HEK293 (cell line): Measurements from ENCODE around the gene DDC.

ENCODE experiments used
- CTCF ChIA-PET: fragments of 350-600 bp; formaldehyde crosslinking; extraction: SDS; loops from one replicate; lab custom pipeline; 2021; ENCODE audit warnings: antibody characterized with exemption; lab: Yijun Ruan, JAX
- POLR2A ChIA-PET: fragments of 300-600 bp; formaldehyde crosslinking; extraction: SDS; loops from one replicate; lab custom pipeline; 2020; ENCODE audit warnings: antibody characterized with exemption, inconsistent platforms; lab: Yijun Ruan, JAX
- H3K27ac ChIP-seq: fragments of 200-500 bp; sonication (Bioruptor generic); 2 replicates; pipeline ENCODE4 v1.5.1; 2014; ENCODE audit warnings: low read depth, low read length, control low read depth, inconsistent platforms; ENCODE audit errors: extremely low read depth
- H3K36me3 ChIP-seq, 2 experiments: fragments of 200-500 bp in 1 of 2; sonication (Bioruptor generic) in 1 of 2; 1 replicate in 1 of 2; 2 replicates in 1 of 2; pipeline ENCODE4 v1.5.1; 2014 to 2017; ENCODE audit warnings: inconsistent platforms in 2 of 2, low read length in 2 of 2; ENCODE audit not compliant: control insufficient read depth in 2 of 2, insufficient read depth in 1 of 2
- H3K4me1 ChIP-seq: fragments of 200-500 bp; sonication (Bioruptor generic); 2 replicates; pipeline ENCODE4 v1.5.1; 2014; ENCODE audit warnings: mild to moderate bottlenecking, low read length, inconsistent platforms; ENCODE audit not compliant: control insufficient read depth, insufficient read depth
- H3K4me3 ChIP-seq: 2 replicates; pipeline ENCODE4 v1.5.1; 2011; ENCODE audit warnings: low read depth, mild to moderate bottlenecking, control low read depth, low read length, moderate library complexity
- H3K9me3 ChIP-seq: fragments of 200-500 bp; sonication (Bioruptor generic); 2 replicates; pipeline ENCODE4 v1.5.1; 2014; ENCODE audit warnings: low read depth, low read length, inconsistent platforms; ENCODE audit not compliant: control insufficient read depth, insufficient read depth
- AEBP2 ChIP-seq: fragments of 450-650 bp; formaldehyde crosslinking; IDR thresholded peaks from 2 replicates; pipeline ENCODE4 v1.5.1; 2016; ENCODE audit warnings: missing biosample characterization, missing genetic modification characterization, borderline replicate concordance
- EGR2 ChIP-seq: fragments of 450-650 bp; formaldehyde crosslinking; IDR thresholded peaks from 2 replicates; pipeline ENCODE4 v1.5.1; 2016; ENCODE audit warnings: low read depth, missing biosample characterization, missing genetic modification characterization
- FEZF1 ChIP-seq: fragments of 450-650 bp; formaldehyde crosslinking; IDR thresholded peaks from 2 replicates; pipeline ENCODE4 v1.5.1; 2016; ENCODE audit warnings: missing biosample characterization, missing genetic modification characterization
- GFI1B ChIP-seq: fragments of 450-650 bp; formaldehyde crosslinking; IDR thresholded peaks from 2 replicates; pipeline ENCODE4 v1.5.1; 2016; ENCODE audit warnings: missing biosample characterization, missing genetic modification characterization
- KLF16 ChIP-seq: fragments of 450-650 bp; formaldehyde crosslinking; IDR thresholded peaks from 2 replicates; pipeline ENCODE4 v1.5.1; 2017; ENCODE audit warnings: missing biosample characterization, missing genetic modification characterization
- PRDM6 ChIP-seq: fragments of 450-650 bp; formaldehyde crosslinking; IDR thresholded peaks from 2 replicates; pipeline ENCODE4 v1.5.1; 2017; ENCODE audit warnings: missing biosample characterization, missing genetic modification characterization
- SCRT2 ChIP-seq: fragments of 450-650 bp; formaldehyde crosslinking; IDR thresholded peaks from 2 replicates; pipeline ENCODE4 v1.5.1; 2016; ENCODE audit warnings: missing biosample characterization, missing genetic modification characterization
- TRIM28 ChIP-seq: IDR thresholded peaks from 2 replicates; pipeline ENCODE4 v1.6.1; 2011; ENCODE audit warnings: low read length, control low read depth, borderline replicate concordance
- WT1 ChIP-seq: fragments of 450-650 bp; formaldehyde crosslinking; IDR thresholded peaks from 2 replicates; pipeline ENCODE4 v1.5.1; 2016; ENCODE audit warnings: missing biosample characterization, missing genetic modification characterization
- YY1 ChIP-seq: fragments of 450-650 bp; formaldehyde crosslinking; IDR thresholded peaks from 2 replicates; pipeline ENCODE4 v1.5.1; 2018; ENCODE audit warnings: missing biosample characterization, missing genetic modification characterization
- ZBTB26 ChIP-seq: fragments of 450-650 bp; formaldehyde crosslinking; optimal IDR thresholded peaks from 2 replicates; pipeline ENCODE3; 2016; ENCODE audit warnings: missing biosample characterization, mild to moderate bottlenecking, missing genetic modification characterization
- ZBTB48 ChIP-seq: fragments of 450-650 bp; formaldehyde crosslinking; IDR thresholded peaks from 2 replicates; pipeline ENCODE4 v1.5.1; 2016; ENCODE audit warnings: missing biosample characterization, missing genetic modification characterization
- ZFP37 ChIP-seq: fragments of 450-650 bp; formaldehyde crosslinking; IDR thresholded peaks from 2 replicates; pipeline ENCODE4 v1.5.1; 2016; ENCODE audit warnings: missing biosample characterization, missing genetic modification characterization
- ZNF114 ChIP-seq: fragments of 450-650 bp; formaldehyde crosslinking; IDR thresholded peaks from 2 replicates; pipeline ENCODE4 v1.5.0; 2017; ENCODE audit warnings: missing biosample characterization, missing genetic modification characterization
- ZNF132 ChIP-seq: fragments of 450-650 bp; formaldehyde crosslinking; IDR thresholded peaks from 2 replicates; pipeline ENCODE4 v1.5.1; 2017; ENCODE audit warnings: missing biosample characterization, missing genetic modification characterization, borderline replicate concordance
- ZNF211 ChIP-seq: fragments of 450-650 bp; formaldehyde crosslinking; IDR thresholded peaks from 2 replicates; pipeline ENCODE4 v1.5.1; 2016; ENCODE audit warnings: low read depth, missing biosample characterization, missing genetic modification characterization
- ZNF248 ChIP-seq: fragments of 450-650 bp; formaldehyde crosslinking; IDR thresholded peaks from 2 replicates; pipeline ENCODE4 v1.5.1; 2017; ENCODE audit warnings: missing biosample characterization, missing genetic modification characterization
- ZNF335 ChIP-seq: fragments of 450-650 bp; formaldehyde crosslinking; conservative IDR thresholded peaks from 2 replicates; pipeline ENCODE4 v1.5.1; 2016; ENCODE audit warnings: missing biosample characterization, missing genetic modification characterization
- ZNF366 ChIP-seq: fragments of 450-650 bp; formaldehyde crosslinking; conservative IDR thresholded peaks from 2 replicates; pipeline ENCODE4 v1.5.1; 2016; ENCODE audit warnings: missing biosample characterization, missing genetic modification characterization
- ZNF391 ChIP-seq: fragments of 450-650 bp; formaldehyde crosslinking; IDR thresholded peaks from 2 replicates; pipeline ENCODE4 v1.5.1; 2016; ENCODE audit warnings: low read depth, missing biosample characterization, missing genetic modification characterization, borderline replicate concordance
- ZNF404 ChIP-seq: fragments of 450-650 bp; formaldehyde crosslinking; IDR thresholded peaks from 2 replicates; pipeline ENCODE4 v1.5.1; 2017; ENCODE audit warnings: missing biosample characterization, missing genetic modification characterization
- ZNF501 ChIP-seq: fragments of 450-650 bp; formaldehyde crosslinking; IDR thresholded peaks from 2 replicates; pipeline ENCODE4 v1.5.1; 2016; ENCODE audit warnings: missing biosample characterization, missing genetic modification characterization
- ZNF513 ChIP-seq: fragments of 450-650 bp; IDR thresholded peaks from 2 replicates; pipeline ENCODE4 v1.5.1; 2018; ENCODE audit warnings: missing biosample characterization, missing genetic modification characterization
- ZNF560 ChIP-seq: fragments of 450-650 bp; formaldehyde crosslinking; IDR thresholded peaks from 2 replicates; pipeline ENCODE4 v1.5.1; 2017; ENCODE audit warnings: missing biosample characterization, missing genetic modification characterization, borderline replicate concordance
- ZNF660 ChIP-seq: fragments of 450-650 bp; IDR thresholded peaks from 2 replicates; pipeline ENCODE4 v1.5.1; 2018; ENCODE audit warnings: missing biosample characterization, mild to moderate bottlenecking, missing genetic modification characterization
- ZNF701 ChIP-seq: fragments of 450-650 bp; formaldehyde crosslinking; IDR thresholded peaks from 2 replicates; pipeline ENCODE4 v1.5.1; 2016; ENCODE audit warnings: missing biosample characterization, missing genetic modification characterization
- ZSCAN18 ChIP-seq: fragments of 450-650 bp; formaldehyde crosslinking; IDR thresholded peaks from 2 replicates; pipeline ENCODE4 v1.5.1; 2016; ENCODE audit warnings: missing biosample characterization, missing genetic modification characterization

Gene DDC

GRCh38 chr7:50446542-50446960, 118.7 kb downstream of the DDC start (continued):
- peak; percentile 63; the same call in 1 of the 2 replicates for TF ChIP-seq SCRT2 (tag by site-specific recombination)
- TF ChIP-seq ZNF391 (tag by site-specific recombination): no peak
- TF ChIP-seq AEBP2 (tag by site-specific recombination): no peak
- peak; percentile 74 for TF ChIP-seq ZNF366
- no peak for TF ChIP-seq KLF16 (tag by site-specific recombination)
- no peak for TF ChIP-seq ZNF132 (tag by site-specific recombination)
- 0 out of 2 replicates have a peak, but pooled peaks have one; percentile 18 for TF ChIP-seq FEZF1
- no peak for TF ChIP-seq ZNF248
- peak; percentile 49; the same call in 1 of the 2 replicates for TF ChIP-seq ZNF660 (tag by site-specific recombination)
- no peak for TF ChIP-seq WT1
- TF ChIP-seq PRDM6 (tag by site-specific recombination): peak; percentile 60

- peaks cover 6 to 30% of the 10 kb centered on the region in 2 experiments for H3K36me3 ChIP-seq
- no peak overlapping the region for H3K27ac ChIP-seq
- H3K4me1 ChIP-seq: no peaks in the 10 kb centered on the region
- no peak overlapping the region for H3K4me3 ChIP-seq
- no peaks in the 10 kb centered on the region for H3K9me3 ChIP-seq
- CTCF ChIA-PET: interaction anchor here (1.0 to 1.6 kb wide), 2 partner anchors 11 to 17 kb away, joined by 3 to 5 read pairs; no protein-coding TSS in a partner anchor
- TF ChIP-seq ZNF335 (tag by site-specific recombination) (peak; percentile 27; the same call in 1 of the 2 replicates), ZNF114 (tag by site-specific recombination) (no peak), ZFP37 (tag by site-specific recombination) (no peak), YY1 (tag by site-specific recombination) (no peak)
- TF ChIP-seq, all 188 proteins: peak for 1
- POLR2A ChIA-PET: no interaction called here
Measured at GRCh38 chr7:50436133-50436806, 128.9 kb downstream of the DDC start.

- H3K4me1 ChIP-seq: no peaks in the 10 kb centered on the region
- no peaks in the 10 kb centered on the region for H3K9me3 ChIP-seq
- no peak overlapping the region for H3K27ac ChIP-seq
- ChIA-PET CTCF (interaction anchor here (2.0 to 2.3 kb wide), 2 partner anchors 14 to 227 kb away, joined by 4 to 10 read pairs; no protein-coding TSS in a partner anchor), POLR2A (no interaction called here)
- no peak overlapping the region for H3K4me3 ChIP-seq
- H3K36me3 ChIP-seq: no peaks in the 10 kb centered on the region; a peak in 1 of 3 replicates
- TF ChIP-seq GFI1B (tag by site-specific recombination): no peak
- TF ChIP-seq TRIM28: no peak
- TF ChIP-seq EGR2 (tag by site-specific recombination): no peak
- TF ChIP-seq ZNF560 (tag by site-specific recombination): no peak
- TF ChIP-seq ZSCAN18 (tag by site-specific recombination): no peak
- TF ChIP-seq ZNF501 (tag by site-specific recombination): no peak
- TF ChIP-seq ZBTB26 (tag by site-specific recombination): no peak
- no peak for TF ChIP-seq ZBTB48
- no peak for TF ChIP-seq ZNF211 (tag by site-specific recombination)
- TF ChIP-seq ZNF404 (tag by site-specific recombination): no peak
- no peak for TF ChIP-seq ZNF701 (tag by site-specific recombination)
- no peak for TF ChIP-seq ZNF513
Measured at GRCh38 chr7:50431722-50432305, 133.4 kb downstream of the DDC start.
